NK-92 (cell line): ENCODE results near the gene SOCS1.

Experiments
- DNase-seq: peaks from one replicate; lab custom pipeline; 2025; ENCODE audit not compliant: unreplicated experiment; lab: John Stamatoyannopoulos, UW

SOCS1 gene

GRCh38 chr16:11208916-11209665 is 46.9 kb downstream of the SOCS1 start:
- DNase-seq, result no peak

DNA sequence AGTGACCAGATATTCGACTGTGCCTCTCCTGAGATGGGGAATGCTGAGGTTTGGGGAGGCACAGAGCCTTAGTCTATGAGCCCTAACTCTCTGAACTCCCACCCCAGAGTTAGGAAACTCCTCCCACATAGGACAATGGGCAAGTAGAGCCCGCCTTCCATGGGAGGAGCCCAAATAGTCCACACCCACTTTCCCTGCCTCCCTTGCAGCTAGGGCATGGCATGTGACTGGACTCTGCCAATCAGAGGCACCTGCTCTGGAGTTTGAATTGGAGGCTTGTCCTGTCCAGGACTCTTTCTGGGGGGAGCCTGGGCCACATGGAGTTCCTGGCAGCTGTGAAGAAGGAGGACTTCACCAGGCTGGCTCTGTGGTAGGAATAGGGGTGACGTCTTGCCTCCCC is 48.4 kb downstream of the SOCS1 start:
- no peak for DNase-seq

GRCh38 chr16:11205754-11206581 is 50.0 kb downstream of the SOCS1 start:
- DNase-seq, result no peak

DNA sequence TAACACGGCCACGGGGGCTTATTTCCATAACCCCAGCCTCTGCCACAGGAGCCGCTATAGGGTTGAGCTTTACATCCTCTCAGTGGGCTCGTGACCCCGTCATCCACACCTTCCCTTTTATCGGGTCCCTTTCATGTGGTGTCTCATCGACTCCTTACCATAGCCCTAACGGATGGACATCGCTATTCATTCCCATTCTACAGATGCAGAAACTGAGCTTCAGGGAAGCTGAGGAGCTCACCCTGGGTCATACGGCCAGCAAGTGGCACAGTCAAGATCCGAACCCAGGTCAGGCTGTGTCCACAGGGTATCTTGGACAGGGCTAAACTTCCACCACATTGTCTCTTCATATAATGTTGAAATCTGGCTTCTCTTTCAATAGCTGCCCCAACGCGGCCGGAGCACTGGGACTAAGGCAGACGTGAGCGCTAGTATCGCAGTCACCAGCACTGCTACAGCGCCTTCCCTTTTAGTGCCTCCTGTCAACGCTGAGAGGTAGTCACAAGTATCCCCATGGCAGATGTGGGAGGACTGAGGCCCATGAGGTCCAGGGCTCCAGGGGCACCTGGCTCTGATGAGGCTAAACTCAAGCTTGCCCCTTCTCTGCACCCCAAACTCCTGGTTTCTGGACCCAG is 50.8 kb downstream of the SOCS1 start:
- DNase-seq, result no peak

DNA sequence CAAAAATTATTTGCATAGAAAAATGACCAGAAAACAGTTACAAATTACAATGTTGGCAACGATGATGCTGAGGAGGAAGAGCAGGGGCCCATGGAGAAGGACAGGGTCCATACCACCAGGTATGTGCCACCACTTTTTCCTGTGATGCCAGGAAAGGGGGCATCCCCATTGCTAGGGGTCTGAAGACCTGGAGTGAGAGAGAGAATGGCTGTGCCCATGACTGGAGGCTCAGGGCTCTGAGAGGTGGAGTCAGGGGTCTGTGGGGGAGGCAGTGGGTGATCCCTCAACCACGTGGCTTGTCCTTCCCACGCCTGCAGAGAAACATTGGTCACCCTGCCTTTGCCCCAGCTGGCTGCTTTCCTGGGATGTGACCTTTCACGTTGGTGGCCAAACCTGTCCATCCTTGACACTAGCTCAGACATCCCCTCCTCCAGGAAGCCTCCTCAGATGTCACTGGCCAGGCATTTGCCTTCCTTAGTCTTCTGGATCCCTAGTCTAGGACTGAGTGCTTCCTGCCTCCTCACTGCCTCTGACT is 51.4 kb downstream of the SOCS1 start:
- DNase-seq, result no peak
